ENCODE data around the gene PDCD2L. TPM values are rescaled to one million over a fixed set of nuclear protein-coding genes. Genes with fewer than 3 reads are reported as not detected.
"Not testable (repeated sequence)": the region's sequence is repeated elsewhere in the genome, so short reads cannot be mapped to it uniquely, and the experiment has no call there.

PDCD2L gene
- total RNA-seq, 1 experiment from 2014 or later = 43.4 TPM

DNA sequence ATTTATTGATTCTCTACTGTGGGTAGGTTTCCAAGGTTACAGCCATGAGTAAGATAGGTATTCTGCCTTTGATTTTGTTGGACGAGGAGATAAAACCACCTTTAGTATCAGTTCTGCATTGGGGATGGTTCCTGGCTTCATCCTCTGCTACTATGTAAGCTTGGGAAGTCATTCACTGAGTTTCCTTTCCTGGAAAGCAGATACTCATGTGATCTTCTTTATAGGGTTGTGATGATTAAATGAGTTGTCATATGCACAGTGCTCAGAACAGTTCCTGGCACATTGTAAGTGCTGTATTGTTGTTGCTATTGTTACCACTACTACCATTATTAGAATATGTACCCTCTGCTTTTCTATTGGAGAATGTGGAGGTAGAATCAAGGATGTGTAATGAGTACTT is 64.2 kb downstream of the PDCD2L start (continued):
- TF ChIP-seq, protein P1, sequence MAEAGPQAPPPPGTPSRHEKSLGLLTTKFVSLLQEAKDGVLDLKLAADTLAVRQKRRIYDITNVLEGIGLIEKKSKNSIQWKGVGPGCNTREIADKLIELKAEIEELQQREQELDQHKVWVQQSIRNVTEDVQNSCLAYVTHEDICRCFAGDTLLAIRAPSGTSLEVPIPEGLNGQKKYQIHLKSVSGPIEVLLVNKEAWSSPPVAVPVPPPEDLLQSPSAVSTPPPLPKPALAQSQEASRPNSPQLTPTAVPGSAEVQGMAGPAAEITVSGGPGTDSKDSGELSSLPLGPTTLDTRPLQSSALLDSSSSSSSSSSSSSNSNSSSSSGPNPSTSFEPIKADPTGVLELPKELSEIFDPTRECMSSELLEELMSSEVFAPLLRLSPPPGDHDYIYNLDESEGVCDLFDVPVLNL (CRISPR knock-in tag; IDR thresholded peaks at IDR 0.05; ENCODE audit: borderline replicate concordance, low read depth) = no peak
- TF ChIP-seq MXD4 (CRISPR knock-in tag; IDR thresholded peaks at IDR 0.05; ENCODE audit: borderline replicate concordance) (no peak), ZNF138 (CRISPR knock-in tag; conservative IDR thresholded peaks at IDR 0.05) (no peak), E2F5 (CRISPR knock-in tag; IDR thresholded peaks at IDR 0.05) (no peak)

DNA sequence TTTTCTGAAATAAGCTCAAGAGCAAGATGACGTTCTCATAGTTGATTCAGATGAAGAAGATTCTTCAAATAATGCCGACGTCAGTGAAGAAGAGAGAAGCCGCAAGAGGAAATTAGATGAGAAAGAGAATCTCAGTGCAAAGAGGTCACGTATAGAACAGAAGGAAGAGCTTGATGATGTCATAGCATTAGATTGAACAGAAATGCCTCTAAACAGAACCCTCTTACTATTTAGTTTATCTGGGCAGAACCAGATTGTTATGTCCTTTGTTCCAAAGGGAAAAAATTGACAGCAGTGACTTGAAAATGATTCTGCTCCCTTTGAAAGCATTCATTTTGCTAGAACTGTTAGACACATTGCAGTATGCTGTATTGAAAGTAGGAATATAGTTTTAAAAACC is 64.8 kb downstream of the PDCD2L start:
- H3K4me3 Mint-ChIP-seq; ATAC-seq; H3K27ac Mint-ChIP-seq; DNase-seq (ENCODE audit: low spot score); CTCF ChIA-PET; H3K9me3 Mint-ChIP-seq; H3K27me3 Mint-ChIP-seq (ENCODE audit: low read depth); POLR2A ChIA-PET: not testable (repeated sequence)
- peaks cover 11% of the 10 kb centered on the region; the same call in 1 of the 2 replicates for H3K4me1 Mint-ChIP-seq
- H3K36me3 Mint-ChIP-seq = peaks cover 75% of the 10 kb centered on the region

DNA sequence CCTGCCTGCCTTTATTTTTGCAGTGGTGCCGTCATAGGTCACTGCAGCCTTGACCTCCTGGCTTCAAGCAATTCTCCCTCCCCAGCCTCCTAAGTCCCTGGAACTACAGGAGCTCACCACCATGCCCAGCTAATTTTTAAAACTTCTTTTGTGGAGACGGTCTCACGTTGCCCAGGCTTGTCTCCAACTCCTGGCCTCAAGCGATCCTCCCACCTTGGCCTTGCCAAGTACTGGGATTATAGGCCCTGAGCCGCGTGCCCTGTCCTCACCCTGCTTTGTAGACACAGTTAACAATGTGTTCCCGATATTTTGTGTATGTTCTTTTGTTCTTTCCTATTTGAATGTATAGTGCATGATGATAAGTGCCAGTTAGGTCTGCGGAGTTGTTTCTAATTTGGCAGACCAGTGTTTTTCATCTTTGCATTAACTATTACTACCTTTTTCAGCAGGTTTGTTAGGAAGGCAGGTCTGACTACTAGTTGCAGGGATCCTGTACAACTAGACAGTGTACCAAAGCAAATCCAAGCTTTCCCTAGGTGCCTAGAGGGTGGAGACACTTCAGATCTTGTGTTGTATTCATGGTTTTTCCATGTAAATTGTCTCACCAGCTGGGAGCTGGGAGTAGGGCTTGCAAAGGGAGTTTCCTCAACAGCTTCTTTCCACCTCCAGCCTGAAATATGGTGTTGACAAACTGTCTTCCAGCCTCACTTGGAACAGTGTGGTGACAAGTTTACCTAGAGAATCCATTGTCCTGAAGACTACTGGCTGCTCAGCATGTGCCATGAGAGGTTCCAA is 67.9 kb downstream of the PDCD2L start:
- Mint-ChIP-seq H3K9me3 (no peaks in the 10 kb centered on the region), H3K4me1 (peaks cover 14% of the 10 kb centered on the region; the same call in 1 of the 2 replicates), H3K27ac (peak overlapping the region; percentile 64), H3K4me3 (no peak overlapping the region), H3K27me3 (ENCODE audit: low read depth) (no peaks in the 10 kb centered on the region), H3K36me3 (peaks cover 53% of the 10 kb centered on the region)
- TF ChIP-seq ZNF671 (CRISPR knock-in tag; IDR thresholded peaks at IDR 0.05) (no peak), ZNF396 (CRISPR knock-in tag; IDR thresholded peaks at IDR 0.05; ENCODE audit: borderline replicate concordance) (no peak), EMX1 (CRISPR knock-in tag; IDR thresholded peaks at IDR 0.05) (no peak), GABPB1 (CRISPR knock-in tag; IDR thresholded peaks at IDR 0.05) (no peak), ZNF263 (CRISPR knock-in tag; IDR thresholded peaks at IDR 0.05; ENCODE audit: low read depth) (no peak), SP1 (CRISPR knock-in tag; conservative IDR thresholded peaks at IDR 0.05) (no peak), NFYB (CRISPR knock-in tag; conservative IDR thresholded peaks at IDR 0.05; ENCODE audit: low read depth) (no peak), MAX (CRISPR knock-in tag; IDR thresholded peaks at IDR 0.05) (no peak), MYBL2 (CRISPR knock-in tag; IDR thresholded peaks at IDR 0.05) (no peak), NFE2L1 (CRISPR knock-in tag; IDR thresholded peaks at IDR 0.05) (no peak), NR3C1 (CRISPR knock-in tag; conservative IDR thresholded peaks at IDR 0.05; ENCODE audit: low read depth) (no peak), ZNF138 (CRISPR knock-in tag; conservative IDR thresholded peaks at IDR 0.05) (no peak), CREM (CRISPR knock-in tag; IDR thresholded peaks at IDR 0.05) (no peak), TEAD1 (CRISPR knock-in tag; IDR thresholded peaks at IDR 0.05) (no peak), CREB1 (CRISPR knock-in tag; IDR thresholded peaks at IDR 0.05) (no peak)
- TF ChIP-seq, protein P2, sequence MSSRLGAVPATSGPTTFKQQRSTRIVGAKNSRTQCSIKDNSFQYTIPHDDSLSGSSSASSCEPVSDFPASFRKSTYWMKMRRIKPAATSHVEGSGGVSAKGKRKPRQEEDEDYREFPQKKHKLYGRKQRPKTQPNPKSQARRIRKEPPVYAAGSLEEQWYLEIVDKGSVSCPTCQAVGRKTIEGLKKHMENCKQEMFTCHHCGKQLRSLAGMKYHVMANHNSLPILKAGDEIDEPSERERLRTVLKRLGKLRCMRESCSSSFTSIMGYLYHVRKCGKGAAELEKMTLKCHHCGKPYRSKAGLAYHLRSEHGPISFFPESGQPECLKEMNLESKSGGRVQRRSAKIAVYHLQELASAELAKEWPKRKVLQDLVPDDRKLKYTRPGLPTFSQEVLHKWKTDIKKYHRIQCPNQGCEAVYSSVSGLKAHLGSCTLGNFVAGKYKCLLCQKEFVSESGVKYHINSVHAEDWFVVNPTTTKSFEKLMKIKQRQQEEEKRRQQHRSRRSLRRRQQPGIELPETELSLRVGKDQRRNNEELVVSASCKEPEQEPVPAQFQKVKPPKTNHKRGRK (CRISPR knock-in tag; IDR thresholded peaks at IDR 0.05; ENCODE audit: borderline replicate concordance) = no peak
- TF ChIP-seq, protein P3, sequence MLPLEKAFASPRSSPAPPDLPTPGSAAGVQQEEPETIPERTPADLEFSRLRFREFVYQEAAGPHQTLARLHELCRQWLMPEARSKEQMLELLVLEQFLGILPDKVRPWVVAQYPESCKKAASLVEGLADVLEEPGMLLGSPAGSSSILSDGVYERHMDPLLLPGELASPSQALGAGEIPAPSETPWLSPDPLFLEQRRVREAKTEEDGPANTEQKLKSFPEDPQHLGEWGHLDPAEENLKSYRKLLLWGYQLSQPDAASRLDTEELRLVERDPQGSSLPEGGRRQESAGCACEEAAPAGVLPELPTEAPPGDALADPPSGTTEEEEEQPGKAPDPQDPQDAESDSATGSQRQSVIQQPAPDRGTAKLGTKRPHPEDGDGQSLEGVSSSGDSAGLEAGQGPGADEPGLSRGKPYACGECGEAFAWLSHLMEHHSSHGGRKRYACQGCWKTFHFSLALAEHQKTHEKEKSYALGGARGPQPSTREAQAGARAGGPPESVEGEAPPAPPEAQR (CRISPR knock-in tag; IDR thresholded peaks at IDR 0.05) = no peak
- TF ChIP-seq, protein P4, sequence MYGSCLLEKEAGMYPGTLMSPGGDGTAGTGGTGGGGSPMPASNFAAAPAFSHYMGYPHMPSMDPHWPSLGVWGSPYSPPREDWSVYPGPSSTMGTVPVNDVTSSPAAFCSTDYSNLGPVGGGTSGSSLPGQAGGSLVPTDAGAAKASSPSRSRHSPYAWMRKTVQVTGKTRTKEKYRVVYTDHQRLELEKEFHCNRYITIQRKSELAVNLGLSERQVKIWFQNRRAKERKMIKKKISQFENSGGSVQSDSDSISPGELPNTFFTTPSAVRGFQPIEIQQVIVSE (CRISPR knock-in tag; IDR thresholded peaks at IDR 0.05; ENCODE audit: borderline replicate concordance) = no peak
- ChIA-PET CTCF (interaction anchor here (0.7 to 0.9 kb wide), 2 partner anchors 31 to 241 kb away, joined by 3 read pairs; no protein-coding TSS in a partner anchor), POLR2A (interaction anchor here (0.8 kb wide), 1 partner anchor 10 kb away, joined by 6 read pairs; the partner anchor contains the start of gene WTIP)
- ATAC-seq (no peak), DNase-seq (ENCODE audit: low spot score) (no peak)

All from WTC11 (cell line).